Sigmoid colon (tissue), 4 donors: Measurements from ENCODE around the gene FBXO7.

ENCODE experiments used
- CTCF ChIP-seq, 4 experiments: fragments of 450-650 bp in 3 of 4; fragments of 200-600 bp in 1 of 4; IDR thresholded peaks; one replicate each; pipeline ENCODE4 v1.5.1; 2016 to 2019; ENCODE audit warnings: antibody characterized with exemption in 4 of 4, mild to moderate bottlenecking in 3 of 4, moderate library complexity in 2 of 4
- EP300 ChIP-seq, 4 donors: sonication (generic); formaldehyde crosslinking; IDR thresholded peaks; one replicate each; pipeline ENCODE4 v1.6.1; 2017; ENCODE audit warnings: antibody characterized with exemption in 4 of 4

- no peak for TF ChIP-seq CTCF (IDR thresholded peaks at IDR 0.05)
- TF ChIP-seq EP300 (IDR thresholded peaks at IDR 0.05): no peak
Measured at GRCh38 chr22:32494971-32495370, 20.4 kb downstream of the FBXO7 start.
